HG02642 (cell line): Measurements from ENCODE around the gene PAQR9.

Experiments used
- ATAC-seq: cut with Tn5 transposase; IDR thresholded peaks from one replicate; pipeline ENCODE4 v1.9.1; 2021; ENCODE audit warnings: mild to moderate bottlenecking; ENCODE audit not compliant: unreplicated experiment, poor library complexity

Gene PAQR9

GRCh38 chr3:142983318-142983717 lies 19.8 kb upstream of the PAQR9 start:
- ATAC-seq = no peak

GRCh38 chr3:142982038-142982773 lies 18.7 kb upstream of the PAQR9 start:
- ATAC-seq = no peak

DNA sequence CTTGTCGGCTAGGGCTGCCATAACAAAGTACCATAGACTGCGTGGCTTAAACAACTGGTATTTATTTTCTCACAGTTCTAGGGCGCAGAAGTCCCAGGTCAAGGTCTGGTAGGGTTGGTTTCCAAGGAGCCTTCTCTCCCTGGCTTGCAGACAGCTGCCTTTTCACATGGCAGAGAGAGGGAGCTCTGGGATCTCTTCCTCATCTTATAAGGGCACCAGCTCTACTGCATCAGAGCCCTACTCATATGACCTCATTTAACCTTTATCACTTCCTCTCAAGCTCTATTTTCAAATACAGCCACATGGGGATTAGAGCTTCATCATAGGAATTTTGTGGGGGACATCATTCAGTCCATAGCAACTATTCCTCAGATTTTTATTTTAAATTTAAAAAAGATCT lies 17.6 kb upstream of the PAQR9 start:
- no peak for ATAC-seq

- no peak for ATAC-seq
Observed at GRCh38 chr3:142977399-142977728, 13.9 kb upstream of the PAQR9 start.

GRCh38 chr3:142976621-142977398 lies 13.3 kb upstream of the PAQR9 start:
- ATAC-seq = no peak

- no peak for ATAC-seq
Observed at GRCh38 chr3:142975316-142975995, 12.0 kb upstream of the PAQR9 start.

DNA sequence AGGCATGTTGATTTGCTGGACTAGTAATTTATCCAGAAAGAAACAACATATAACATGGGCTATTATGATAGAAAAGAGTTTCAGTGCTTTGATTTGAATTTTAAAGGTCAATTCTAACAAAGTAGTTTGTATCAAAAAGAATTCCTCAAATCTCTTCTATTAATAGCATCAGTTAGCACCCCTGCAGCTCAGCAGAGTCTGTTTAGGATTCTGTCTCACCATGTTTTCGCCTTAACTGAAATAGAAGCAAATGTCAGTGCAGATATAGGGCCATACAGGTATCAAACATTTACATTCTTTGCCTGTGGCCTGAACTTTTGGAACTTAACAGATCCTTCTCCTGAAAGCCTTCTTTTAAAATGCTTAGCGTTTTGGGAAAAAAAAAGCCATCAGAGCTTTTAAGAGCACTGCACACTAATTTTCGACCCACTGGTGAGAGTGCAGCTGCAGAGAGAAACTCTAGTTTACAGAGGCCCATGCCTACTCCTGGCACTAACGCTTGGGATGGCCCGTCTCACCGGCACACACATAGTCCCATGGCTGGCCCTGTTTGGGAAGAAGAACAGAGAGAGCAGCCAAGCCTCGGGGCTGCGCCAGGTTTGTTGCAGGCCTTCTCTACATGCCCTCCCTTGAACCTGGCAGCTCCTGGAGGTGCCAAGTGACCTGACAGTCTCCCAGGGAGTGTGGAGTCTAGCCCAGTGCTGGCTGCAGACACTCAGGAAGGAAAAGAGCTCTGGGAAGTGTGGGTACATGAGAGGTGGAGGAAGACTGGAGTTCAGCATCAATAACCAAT lies 9.9 kb upstream of the PAQR9 start:
- ATAC-seq = no peak

DNA sequence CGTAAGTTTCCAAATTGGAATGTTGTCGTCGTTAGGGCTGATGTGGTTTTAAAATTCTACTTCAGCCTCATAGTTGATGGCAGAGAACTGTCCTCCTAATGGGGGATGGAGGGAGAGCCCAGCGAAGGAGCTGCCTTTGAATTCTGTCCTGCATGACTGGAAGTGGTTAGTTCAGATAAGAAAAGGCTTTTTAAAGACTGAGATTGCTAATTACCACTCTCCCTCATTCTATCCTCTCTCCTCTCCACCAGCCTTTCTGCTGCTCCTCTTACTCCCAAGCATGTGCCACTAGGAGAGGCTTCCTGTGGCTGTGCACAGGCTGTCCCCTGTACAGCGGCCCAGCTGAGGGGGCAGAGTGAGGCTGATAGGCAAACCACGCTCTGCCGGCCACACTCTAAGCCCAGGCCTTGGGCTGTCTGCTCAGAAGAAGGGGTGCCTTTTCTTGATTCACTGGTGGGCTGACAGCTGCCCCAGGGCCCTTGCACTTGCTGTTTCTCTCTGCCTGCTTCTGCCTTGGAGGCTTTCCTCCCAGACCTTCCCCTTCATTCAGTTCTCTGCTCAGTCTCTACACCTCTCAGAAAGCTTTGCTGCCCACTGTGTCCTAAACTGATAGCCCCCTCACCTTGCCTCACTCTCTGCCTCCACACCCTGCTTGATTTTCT lies 8.7 kb upstream of the PAQR9 start:
- no peak for ATAC-seq

DNA sequence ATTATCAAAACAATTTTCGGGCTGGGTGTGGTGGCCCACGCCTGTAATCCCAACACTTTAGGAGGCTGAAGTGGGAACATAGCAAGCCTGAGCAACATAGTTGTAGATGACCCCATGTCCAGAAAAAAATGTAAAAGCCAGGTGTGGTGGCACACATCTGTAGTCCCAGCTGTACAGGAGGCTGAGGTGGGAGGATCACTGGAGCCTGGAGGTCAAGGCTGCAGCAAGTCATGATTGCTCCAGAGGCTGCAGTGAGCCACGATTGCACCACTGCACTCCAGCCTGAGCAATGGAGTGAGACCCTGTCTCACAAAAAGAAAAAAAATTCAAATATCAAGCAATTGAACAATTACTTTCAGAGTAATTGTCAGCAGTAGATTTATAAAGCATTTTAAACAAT lies 8.0 kb upstream of the PAQR9 start:
- ATAC-seq = no peak

DNA sequence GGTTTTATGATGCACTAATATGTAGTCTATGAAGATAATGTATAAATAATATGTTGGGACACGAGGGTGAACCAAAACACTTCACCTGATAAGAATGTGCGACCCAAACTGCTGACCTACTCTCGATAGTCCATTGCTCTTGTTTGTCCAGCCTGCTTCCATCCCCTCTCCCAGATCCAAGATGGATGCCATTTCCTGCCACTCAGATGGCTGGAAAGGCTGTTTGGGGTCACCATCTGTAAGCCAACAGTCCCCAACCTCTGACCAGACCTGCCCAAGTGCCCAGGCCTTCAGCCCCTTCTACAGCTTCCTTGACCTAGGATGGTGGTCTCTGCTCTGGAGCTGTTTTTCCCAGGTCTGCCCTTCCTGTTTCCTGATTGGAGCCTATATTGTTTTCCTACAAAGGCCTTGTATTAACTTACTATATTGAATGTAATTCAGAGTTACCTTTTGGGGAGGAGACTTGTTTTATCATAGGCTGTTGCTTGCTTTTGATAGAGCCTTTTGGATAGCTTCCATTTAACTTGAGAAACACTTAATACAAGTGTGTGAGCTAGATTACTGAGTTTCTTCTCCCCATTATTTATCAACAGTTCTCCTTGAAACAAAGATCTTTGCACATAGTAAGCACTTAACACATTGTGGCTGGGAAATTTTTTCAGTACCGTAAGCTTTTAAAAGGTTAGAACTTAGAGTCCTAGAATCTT lies 5.0 kb upstream of the PAQR9 start:
- ATAC-seq = no peak

- no peak for ATAC-seq
Observed at GRCh38 chr3:142966808-142967207, 3.3 kb upstream of the PAQR9 start.

GRCh38 chr3:142965581-142965980 lies 2.1 kb upstream of the PAQR9 start:
- no peak for ATAC-seq

- peak; percentile 38 for ATAC-seq
Observed at GRCh38 chr3:142963234-142963515, 299 bp downstream of the PAQR9 start.

GRCh38 chr3:142962520-142963233 lies 797 bp downstream of the PAQR9 start:
- ATAC-seq = no peak

DNA sequence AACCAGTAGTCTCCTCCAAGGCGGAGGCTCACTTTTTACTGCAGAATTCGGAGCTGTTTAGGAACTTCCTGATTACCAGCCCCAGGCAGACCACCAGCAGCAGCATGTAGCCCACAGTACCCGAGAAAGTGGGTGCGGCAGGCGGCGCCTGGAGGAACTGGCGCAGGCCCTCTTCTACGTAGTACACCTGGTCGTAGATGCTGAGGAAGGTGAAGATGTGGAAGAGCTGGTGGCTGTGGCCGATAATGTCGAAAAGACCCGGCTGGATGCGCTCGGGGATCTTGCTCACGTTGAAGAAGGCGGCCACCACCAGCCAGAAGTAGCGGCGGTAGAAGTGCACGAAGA lies 1.3 kb downstream of the PAQR9 start:
- ATAC-seq = no peak

- ATAC-seq = no peak
Observed at GRCh38 chr3:142961539-142961938, 1.9 kb downstream of the PAQR9 start.

DNA sequence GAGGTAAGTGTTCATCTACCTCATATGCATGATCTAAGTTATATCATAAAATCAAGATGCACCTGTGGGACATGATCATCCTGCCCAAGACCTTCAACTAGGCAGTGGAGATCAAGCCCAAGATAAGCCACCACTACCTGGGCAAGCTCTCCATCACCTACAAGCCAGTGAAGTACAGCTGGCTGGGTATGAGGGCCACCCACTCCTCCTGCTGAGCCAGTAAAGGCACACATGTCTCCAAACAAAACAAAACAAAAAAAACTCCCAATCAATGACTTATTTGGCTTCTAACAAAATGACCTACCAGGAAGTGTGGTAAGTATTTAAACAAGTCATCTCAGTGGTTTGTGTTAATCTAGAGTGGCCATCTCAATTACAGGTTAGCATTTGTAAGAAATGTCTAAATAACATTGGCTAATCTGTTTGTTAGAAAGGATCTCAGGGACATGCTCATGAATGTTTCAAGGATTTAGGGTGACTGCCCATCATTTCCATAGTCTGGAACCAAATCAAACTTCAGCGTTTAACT lies 3.1 kb downstream of the PAQR9 start:
- no peak for ATAC-seq

DNA sequence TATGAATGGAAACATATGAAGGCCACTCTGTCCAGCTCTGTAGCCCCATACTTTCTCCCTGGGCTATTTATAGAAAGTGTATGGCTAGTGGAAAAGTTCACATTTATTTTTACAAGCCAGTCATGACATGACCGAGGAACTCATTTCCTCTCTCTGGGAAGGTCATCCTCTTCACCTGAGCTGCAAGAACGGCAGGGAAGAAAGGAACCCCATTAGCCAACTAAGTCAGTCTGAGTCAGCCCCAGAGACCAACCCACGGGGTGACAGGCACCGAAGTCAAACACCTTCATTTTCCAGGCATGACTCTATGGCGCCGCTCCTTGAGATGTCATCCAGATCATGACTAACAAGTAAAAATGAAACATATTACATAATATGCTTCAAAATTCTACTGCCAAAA lies 4.8 kb downstream of the PAQR9 start:
- no peak for ATAC-seq

GRCh38 chr3:142953443-142953842 lies 10.0 kb downstream of the PAQR9 start:
- ATAC-seq = no peak
